ENCODE measurements around the gene KLHDC2.

DNA sequence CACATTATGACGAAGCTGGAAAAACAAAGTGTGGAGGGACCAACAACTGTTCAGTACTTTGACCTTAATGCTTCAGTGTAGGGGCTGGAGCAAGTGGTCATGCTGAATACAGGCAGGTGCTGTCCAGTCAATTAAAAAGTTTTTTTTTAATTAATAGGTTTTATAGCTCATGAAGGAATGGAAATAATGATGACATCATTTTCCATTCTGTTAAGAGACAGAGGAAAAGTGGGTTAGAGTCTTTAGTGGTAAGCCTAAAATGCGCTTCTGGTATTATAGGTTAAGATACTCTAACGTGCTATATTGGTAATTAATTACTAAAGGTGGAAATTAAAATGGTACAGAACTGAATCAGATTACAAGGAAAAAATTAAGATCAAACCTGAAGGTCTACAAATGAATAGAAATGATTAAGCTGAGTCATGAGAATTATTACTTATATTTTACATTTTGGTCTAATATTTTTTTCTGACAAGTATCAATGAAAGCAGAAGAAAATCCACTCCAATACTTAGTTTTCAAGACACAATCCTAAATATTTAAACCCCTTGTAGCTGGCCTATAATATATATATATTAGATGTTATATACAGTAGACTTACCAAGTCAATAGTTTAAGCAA lies 15.6 kb downstream of the KLHDC2 start:
- TF ChIP-seq, protein P1, sequence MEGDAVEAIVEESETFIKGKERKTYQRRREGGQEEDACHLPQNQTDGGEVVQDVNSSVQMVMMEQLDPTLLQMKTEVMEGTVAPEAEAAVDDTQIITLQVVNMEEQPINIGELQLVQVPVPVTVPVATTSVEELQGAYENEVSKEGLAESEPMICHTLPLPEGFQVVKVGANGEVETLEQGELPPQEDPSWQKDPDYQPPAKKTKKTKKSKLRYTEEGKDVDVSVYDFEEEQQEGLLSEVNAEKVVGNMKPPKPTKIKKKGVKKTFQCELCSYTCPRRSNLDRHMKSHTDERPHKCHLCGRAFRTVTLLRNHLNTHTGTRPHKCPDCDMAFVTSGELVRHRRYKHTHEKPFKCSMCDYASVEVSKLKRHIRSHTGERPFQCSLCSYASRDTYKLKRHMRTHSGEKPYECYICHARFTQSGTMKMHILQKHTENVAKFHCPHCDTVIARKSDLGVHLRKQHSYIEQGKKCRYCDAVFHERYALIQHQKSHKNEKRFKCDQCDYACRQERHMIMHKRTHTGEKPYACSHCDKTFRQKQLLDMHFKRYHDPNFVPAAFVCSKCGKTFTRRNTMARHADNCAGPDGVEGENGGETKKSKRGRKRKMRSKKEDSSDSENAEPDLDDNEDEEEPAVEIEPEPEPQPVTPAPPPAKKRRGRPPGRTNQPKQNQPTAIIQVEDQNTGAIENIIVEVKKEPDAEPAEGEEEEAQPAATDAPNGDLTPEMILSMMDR (IDR thresholded peaks at IDR 0.05) = no peak
- TF ChIP-seq POLR2A (IDR thresholded peaks at IDR 0.05) = no peak
